Transverse colon (tissue), 4 donors: Measurements from ENCODE around the gene RFTN1. TPM values are rescaled to one million over a fixed set of nuclear protein-coding genes. Genes with fewer than 3 reads are reported as not detected.

ENCODE experiments used
- DNase-seq: peaks from one replicate; pipeline ENCODE4 v3.0.0-alpha.2; 2019
- H3K27ac ChIP-seq, 4 donors: fragments of 200-600 bp; sonication (generic); 2 replicates each; pipeline ENCODE4 v1.5.1; 2016 to 2018; ENCODE audit warnings: inconsistent platforms in 4 of 4
- H3K27me3 ChIP-seq: fragments of 200-600 bp; sonication (generic); 2 replicates; pipeline ENCODE4 v1.5.1; 2017; ENCODE audit warnings: inconsistent platforms
- H3K36me3 ChIP-seq, 4 donors: fragments of 200-600 bp; sonication (generic); 2 replicates each; pipeline ENCODE4 v1.5.1; 2017 to 2019; ENCODE audit warnings: inconsistent platforms in 4 of 4
- H3K4me1 ChIP-seq, 4 donors: fragments of 200-600 bp; sonication (generic); 2 replicates each; pipeline ENCODE4 v1.5.1; 2017 to 2020; ENCODE audit warnings: inconsistent platforms in 4 of 4
- H3K4me3 ChIP-seq, 4 donors: fragments of 200-600 bp; sonication (generic); 1 replicate in 1 of 4; 2 replicates in 3 of 4; pipeline versions ENCODE4 v1.5.1 to v1.6.1; 2017 to 2019; ENCODE audit warnings: inconsistent platforms in 4 of 4
- H3K9me3 ChIP-seq, 2 donors: fragments of 200-600 bp; sonication (generic); 2 replicates each; pipeline ENCODE4 v1.5.1; 2017 to 2019; ENCODE audit warnings: inconsistent platforms in 2 of 2
- EP300 ChIP-seq: sonication (generic); formaldehyde crosslinking; IDR thresholded peaks from one replicate; pipeline ENCODE4 v1.6.1; 2017; ENCODE audit warnings: antibody characterized with exemption, low read depth
- POLR2A ChIP-seq: fragments of 450-650 bp; IDR thresholded peaks from one replicate; pipeline ENCODE4 v1.6.1; 2016; ENCODE audit warnings: antibody characterized with exemption, mild to moderate bottlenecking, moderate library complexity
- POLR2AphosphoS5 ChIP-seq, 3 donors: sonication (generic); formaldehyde crosslinking; IDR thresholded peaks; one replicate each; pipeline ENCODE4 v1.6.1; 2016; ENCODE audit warnings: antibody characterized with exemption in 3 of 3
- WGBS, 2 donors: methylation state at CpG; one replicate each; pipeline ENCODE4 v1.1.5; 2018; ENCODE audit warnings: low coverage in 1 of 2; 5-methylcytosine and 5-hydroxymethylcytosine counted together
- in situ Hi-C, 4 donors: fragments of 200-750 bp; cut with MboI; loops; one replicate each; pipeline versions ENCODE4 v1.15.0 to v1.15.1; 2017; ENCODE audit warnings: low sequenced_read_pairs in 3 of 4, low pct_ligation_motif_present in 1 of 4, low pct_unique_long_range_greater_than_20kb in 1 of 4
- intact Hi-C: fragments of 100-400 bp; cut with DNase I; formaldehyde crosslinking; loops from one replicate; pipeline ENCODE4 v1.15.1; 2023; ENCODE audit warnings: low total_unique reads
- total RNA-seq, 4 donors: library from RNA; depleted of rRNA; stranded (reverse); fragments of >200 nt; gene quantifications; one replicate each; pipeline ENCODE4 v1.1.0, GENCODE V29; 2016
- TF ChIP-seq, protein P1 (sequence below), 5 experiments: fragments of 200-600 bp in 3 of 5; fragments of 450-650 bp in 2 of 5; sonication (generic) in 3 of 5; IDR thresholded peaks; 1 replicate in 2 of 5; 2 replicates in 3 of 5; pipeline ENCODE4 v1.5.1; 2016 to 2017; ENCODE audit warnings: antibody characterized with exemption in 5 of 5, inconsistent platforms in 3 of 5, mild to moderate bottlenecking in 2 of 5, moderate library complexity in 1 of 5

The RFTN1 gene
- total RNA-seq, 4 donors from 2014 or later, result 6.7 to 25.7 (median 15.7) TPM

DNA sequence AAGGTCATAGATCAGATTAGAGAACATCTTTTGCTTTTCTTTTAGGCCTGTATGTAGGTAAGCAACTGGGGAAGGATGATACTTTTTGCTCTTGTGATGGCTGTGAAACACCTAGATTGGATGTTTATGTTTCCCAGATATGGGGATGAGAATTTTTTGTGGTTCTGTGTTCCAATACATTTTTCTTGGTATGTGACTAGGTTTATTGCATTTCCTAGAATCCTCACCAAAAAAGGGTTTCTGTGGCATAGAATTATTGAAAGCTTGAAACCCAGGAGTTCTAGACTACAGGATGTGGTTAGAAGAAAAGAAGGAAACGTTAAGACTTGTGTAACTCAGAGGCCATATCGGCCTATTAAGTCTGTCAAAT is 222.7 kb downstream of the RFTN1 start:
- in situ Hi-C loops, result loop anchor here in 1 of 4 donors (5.0 kb wide), 1 partner anchor 261 kb away; no protein-coding TSS in a partner anchor
- TF ChIP-seq, protein P1, sequence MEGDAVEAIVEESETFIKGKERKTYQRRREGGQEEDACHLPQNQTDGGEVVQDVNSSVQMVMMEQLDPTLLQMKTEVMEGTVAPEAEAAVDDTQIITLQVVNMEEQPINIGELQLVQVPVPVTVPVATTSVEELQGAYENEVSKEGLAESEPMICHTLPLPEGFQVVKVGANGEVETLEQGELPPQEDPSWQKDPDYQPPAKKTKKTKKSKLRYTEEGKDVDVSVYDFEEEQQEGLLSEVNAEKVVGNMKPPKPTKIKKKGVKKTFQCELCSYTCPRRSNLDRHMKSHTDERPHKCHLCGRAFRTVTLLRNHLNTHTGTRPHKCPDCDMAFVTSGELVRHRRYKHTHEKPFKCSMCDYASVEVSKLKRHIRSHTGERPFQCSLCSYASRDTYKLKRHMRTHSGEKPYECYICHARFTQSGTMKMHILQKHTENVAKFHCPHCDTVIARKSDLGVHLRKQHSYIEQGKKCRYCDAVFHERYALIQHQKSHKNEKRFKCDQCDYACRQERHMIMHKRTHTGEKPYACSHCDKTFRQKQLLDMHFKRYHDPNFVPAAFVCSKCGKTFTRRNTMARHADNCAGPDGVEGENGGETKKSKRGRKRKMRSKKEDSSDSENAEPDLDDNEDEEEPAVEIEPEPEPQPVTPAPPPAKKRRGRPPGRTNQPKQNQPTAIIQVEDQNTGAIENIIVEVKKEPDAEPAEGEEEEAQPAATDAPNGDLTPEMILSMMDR (IDR thresholded peaks at IDR 0.05), result no peak
- TF ChIP-seq POLR2AphosphoS5 (IDR thresholded peaks at IDR 0.05) (no peak), EP300 (no peak), POLR2A (no peak)
- intact Hi-C loops, result no loop called here

DNA sequence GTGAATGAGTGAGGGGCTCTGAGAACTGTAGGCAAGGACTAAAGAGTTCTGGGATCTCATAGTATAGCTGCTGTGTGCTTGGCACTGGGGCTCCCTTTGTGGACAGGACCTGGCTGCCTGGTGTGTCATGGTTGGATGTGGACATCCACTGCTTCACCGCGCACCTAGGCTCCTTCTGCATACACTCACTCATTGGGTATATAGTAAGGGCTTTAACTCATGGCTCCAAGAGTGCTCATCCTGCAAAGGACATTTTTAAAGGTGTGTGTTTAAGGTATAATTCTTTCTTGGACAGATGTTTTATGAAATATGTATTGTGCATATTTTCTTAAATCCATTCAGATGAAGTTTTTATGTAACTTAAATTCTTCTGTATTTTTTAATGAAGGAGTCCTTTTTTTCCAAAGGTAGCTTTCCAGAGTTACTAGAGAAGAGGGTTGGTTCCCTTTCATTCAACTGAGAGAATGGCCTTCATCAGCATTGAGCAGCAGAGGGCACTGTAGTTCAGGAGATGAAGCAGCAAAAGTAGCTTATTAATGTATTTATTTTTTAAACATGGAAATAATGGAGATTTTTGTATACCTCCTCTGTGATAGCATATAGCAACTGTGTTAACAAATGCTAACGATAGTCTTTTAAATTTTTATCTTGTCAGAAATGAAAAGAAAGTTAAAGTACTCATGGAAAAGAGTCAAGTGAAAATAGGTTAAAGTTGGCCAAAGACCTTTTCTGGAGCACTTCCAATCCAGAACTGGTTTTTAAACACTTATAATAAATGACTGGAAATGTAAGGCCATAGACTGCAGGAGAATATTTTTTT is 223.3 kb downstream of the RFTN1 start:
- Histone ChIP-seq H3K4me1 (peaks cover 0 to 6% (median 0%) of the 10 kb centered on the region in 4 donors), H3K36me3 (peaks cover 0 to 9% (median 2%) of the 10 kb centered on the region in 4 donors), H3K27me3 (no peaks in the 10 kb centered on the region), H3K27ac (peak overlapping the region in 1 of 4 donors; percentile 7), H3K9me3 (peaks cover 0 to 6% of the 10 kb centered on the region in 2 donors), H3K4me3 (no peak overlapping the region)
- peak; percentile 46 for DNase-seq
- intact Hi-C loops (no loop called here), in situ Hi-C loops (loop anchor here in 1 of 4 donors (5.0 kb wide), 1 partner anchor 262 kb away; no protein-coding TSS in a partner anchor)
- TF ChIP-seq EP300, result no peak
- TF ChIP-seq, protein P1 (IDR thresholded peaks at IDR 0.05), result peak; percentile 52 to 63 (median 61)
- WGBS, 2 donors, result 13 to 70% methylated on average over 1 to 3 of the region's 3 CpGs

More for the DNA sequence above, 222.7 kb downstream of the RFTN1 start:
- Histone ChIP-seq H3K27ac (peak overlapping the region in 3 of 4 donors; percentile 6 to 23 (median 7)), H3K4me3 (no peak overlapping the region), H3K9me3 (peaks cover 0 to 6% of the 10 kb centered on the region in 2 donors), H3K4me1 (peaks cover 0 to 6% (median 0%) of the 10 kb centered on the region in 4 donors), H3K36me3 (peaks cover 0 to 15% (median 5%) of the 10 kb centered on the region in 4 donors), H3K27me3 (no peaks in the 10 kb centered on the region)
- 48 to 57% methylated on average over 2 of the region's 2 CpGs for WGBS, 2 donors
- no peak for DNase-seq

DNA sequence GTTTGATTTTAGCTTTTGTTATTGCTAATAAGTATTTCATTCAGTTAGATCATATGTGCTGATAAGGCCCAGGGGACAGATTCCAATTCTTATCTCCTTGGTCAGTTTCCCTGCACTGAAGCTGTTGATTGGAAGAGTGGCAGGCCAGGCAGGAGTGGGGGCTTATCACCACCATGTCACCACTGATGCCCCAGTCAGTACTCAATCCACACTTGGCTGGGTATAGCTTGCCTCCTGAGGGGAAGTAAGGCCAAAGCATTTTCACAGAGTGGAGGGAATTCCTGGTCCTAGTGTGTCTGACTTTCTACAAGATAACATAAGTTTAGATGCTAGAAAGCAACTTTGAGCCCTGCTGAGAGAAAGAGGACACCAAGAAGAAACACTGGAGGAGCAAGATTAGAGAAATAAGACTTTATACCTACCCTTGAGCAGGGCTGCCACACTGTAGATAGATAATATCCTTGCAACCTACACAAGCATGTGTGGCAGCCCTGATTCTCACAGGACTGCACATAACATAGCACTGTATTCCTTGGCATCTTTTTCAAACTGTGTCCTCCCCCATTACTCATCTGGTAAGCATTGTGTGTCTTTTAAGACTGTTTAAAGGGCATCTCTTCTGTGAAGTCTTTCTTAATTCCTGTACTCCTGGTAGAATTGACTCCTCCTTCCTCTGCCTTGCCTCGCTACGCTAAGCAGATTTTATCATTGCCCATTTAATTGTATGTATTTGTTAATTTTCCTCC is 224.2 kb downstream of the RFTN1 start:
- no peak for DNase-seq
- Histone ChIP-seq H3K9me3 (peaks cover 0 to 6% of the 10 kb centered on the region in 2 donors), H3K27me3 (no peaks in the 10 kb centered on the region), H3K27ac (peak overlapping the region in 1 of 4 donors; percentile 18), H3K4me1 (peaks cover 0 to 6% (median 0%) of the 10 kb centered on the region in 4 donors), H3K4me3 (no peak overlapping the region), H3K36me3 (peaks cover 0 to 7% (median 0%) of the 10 kb centered on the region in 4 donors)
- 83 to 86% methylated on average over 2 of the region's 2 CpGs for WGBS, 2 donors
- intact Hi-C loops, result loop anchor here (1.0 kb wide), 1 partner anchor 262 kb away; no protein-coding TSS in a partner anchor
- TF ChIP-seq EP300, result no peak
- no peak for TF ChIP-seq POLR2AphosphoS5 (IDR thresholded peaks at IDR 0.05)
- in situ Hi-C loops, result loop anchor here in 3 of 4 donors (5.0 to 10.0 kb wide), 2 partner anchors 253 to 265 kb away; no protein-coding TSS in a partner anchor

DNA sequence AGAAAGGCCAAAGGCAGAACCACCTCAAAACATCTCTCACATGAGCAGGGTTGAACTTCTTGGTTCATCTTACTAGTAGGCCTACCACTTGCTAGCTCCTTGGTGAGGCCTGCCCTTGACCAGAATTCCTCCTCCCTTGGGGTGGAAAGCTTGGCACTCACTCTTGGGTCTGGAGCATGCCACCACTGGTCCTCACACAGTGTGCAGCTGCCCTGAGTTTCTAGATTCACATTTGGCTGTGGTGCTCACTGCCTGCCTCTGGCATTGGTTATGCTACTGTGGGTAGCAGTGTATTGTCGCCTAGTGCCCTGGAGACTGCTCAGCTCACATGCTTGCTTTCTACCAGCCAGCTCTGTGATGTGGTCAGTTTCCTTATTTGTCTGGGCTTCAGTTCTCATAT is 224.8 kb downstream of the RFTN1 start:
- in situ Hi-C loops, result loop anchor here in 3 of 4 donors (5.0 to 10.0 kb wide), 2 partner anchors 254 to 266 kb away; no protein-coding TSS in a partner anchor
- WGBS, 2 donors, result 77% methylated on average over 1 of the region's 1 CpG; no CpG with 5 or more reads in 1 of the 2 donors
- peaks cover 0 to 6% (median 0%) of the 10 kb centered on the region in 4 donors for H3K4me1 ChIP-seq
- no peak for DNase-seq
- no peaks in the 10 kb centered on the region for H3K27me3 ChIP-seq
- H3K27ac ChIP-seq, result peak overlapping the region in 3 of 4 donors; percentile 8 to 22 (median 18)
- H3K36me3 ChIP-seq, result peaks cover 0 to 1% (median 0%) of the 10 kb centered on the region in 4 donors
- no peak for TF ChIP-seq POLR2AphosphoS5 (IDR thresholded peaks at IDR 0.05)
- no peak for TF ChIP-seq EP300
- TF ChIP-seq POLR2A, result no peak
- TF ChIP-seq, protein P1 (IDR thresholded peaks at IDR 0.05), result no peak
- peak overlapping the region in 1 of 4 donors; percentile 21 for H3K4me3 ChIP-seq
- intact Hi-C loops, result loop anchor here (1.0 kb wide), 1 partner anchor 263 kb away; no protein-coding TSS in a partner anchor
- H3K9me3 ChIP-seq, result peaks cover 0 to 2% of the 10 kb centered on the region in 2 donors
